GM13977 (cell line): ENCODE results near the gene ZNRF3.

Experiments used
- DNase-seq: peaks from one replicate; pipeline ENCODE4 v3.0.0; 2012; ENCODE audit warnings: low spot score
- in situ Hi-C: fragments of 300-500 bp; cut with MboI; formaldehyde crosslinking; loops from one replicate; pipeline ENCODE4 v1.12.0; 2022; ENCODE audit warnings: low sequenced_read_pairs, low pct_unique_long_range_greater_than_20kb, mixed read lengths, inconsistent platforms; ENCODE audit not compliant: unreplicated experiment
- TF ChIP-seq, protein P1 (sequence below): IDR thresholded peaks from 2 replicates; pipeline ENCODE4 v1.5.1; 2012; ENCODE audit warnings: mild to moderate bottlenecking, control low read depth; ENCODE audit not compliant: insufficient read depth; ENCODE audit errors: extremely low read depth, missing control alignments

Gene ZNRF3

DNA sequence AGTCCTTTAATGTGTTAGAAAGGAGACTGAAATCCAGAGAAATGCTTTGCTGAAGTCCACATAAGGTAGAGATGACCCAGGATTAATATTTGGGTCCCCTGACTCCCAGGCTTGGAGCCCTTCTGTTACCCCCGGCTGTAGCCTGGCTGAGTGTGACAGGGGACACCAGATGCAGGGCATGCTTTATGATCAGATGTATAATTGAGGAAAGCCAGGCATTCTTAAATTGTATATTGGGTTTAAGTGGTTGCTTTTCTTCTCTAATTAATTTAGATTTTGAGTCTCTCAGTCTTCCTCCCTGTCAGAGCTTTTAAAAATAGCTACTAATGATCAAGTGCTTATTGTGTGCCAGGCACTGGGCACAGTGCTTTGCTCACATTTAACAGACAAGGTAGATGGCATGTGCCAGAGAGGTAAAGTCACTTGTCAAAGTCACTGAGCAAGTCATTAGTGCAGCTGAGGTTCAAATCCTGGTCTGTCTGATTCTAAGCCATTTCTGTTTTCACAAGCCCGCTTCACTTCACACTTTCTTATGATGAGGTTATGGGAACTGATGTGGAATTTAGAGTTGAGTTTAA is 7.9 kb downstream of the ZNRF3 start:
- TF ChIP-seq, protein P1, sequence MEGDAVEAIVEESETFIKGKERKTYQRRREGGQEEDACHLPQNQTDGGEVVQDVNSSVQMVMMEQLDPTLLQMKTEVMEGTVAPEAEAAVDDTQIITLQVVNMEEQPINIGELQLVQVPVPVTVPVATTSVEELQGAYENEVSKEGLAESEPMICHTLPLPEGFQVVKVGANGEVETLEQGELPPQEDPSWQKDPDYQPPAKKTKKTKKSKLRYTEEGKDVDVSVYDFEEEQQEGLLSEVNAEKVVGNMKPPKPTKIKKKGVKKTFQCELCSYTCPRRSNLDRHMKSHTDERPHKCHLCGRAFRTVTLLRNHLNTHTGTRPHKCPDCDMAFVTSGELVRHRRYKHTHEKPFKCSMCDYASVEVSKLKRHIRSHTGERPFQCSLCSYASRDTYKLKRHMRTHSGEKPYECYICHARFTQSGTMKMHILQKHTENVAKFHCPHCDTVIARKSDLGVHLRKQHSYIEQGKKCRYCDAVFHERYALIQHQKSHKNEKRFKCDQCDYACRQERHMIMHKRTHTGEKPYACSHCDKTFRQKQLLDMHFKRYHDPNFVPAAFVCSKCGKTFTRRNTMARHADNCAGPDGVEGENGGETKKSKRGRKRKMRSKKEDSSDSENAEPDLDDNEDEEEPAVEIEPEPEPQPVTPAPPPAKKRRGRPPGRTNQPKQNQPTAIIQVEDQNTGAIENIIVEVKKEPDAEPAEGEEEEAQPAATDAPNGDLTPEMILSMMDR: no peak
- no peak for DNase-seq
- in situ Hi-C loops: no loop called here

GRCh38 chr22:28892175-28892731 is 8.9 kb downstream of the ZNRF3 start:
- in situ Hi-C loops: no loop called here
- TF ChIP-seq, protein P1: no peak
- DNase-seq: no peak

DNA sequence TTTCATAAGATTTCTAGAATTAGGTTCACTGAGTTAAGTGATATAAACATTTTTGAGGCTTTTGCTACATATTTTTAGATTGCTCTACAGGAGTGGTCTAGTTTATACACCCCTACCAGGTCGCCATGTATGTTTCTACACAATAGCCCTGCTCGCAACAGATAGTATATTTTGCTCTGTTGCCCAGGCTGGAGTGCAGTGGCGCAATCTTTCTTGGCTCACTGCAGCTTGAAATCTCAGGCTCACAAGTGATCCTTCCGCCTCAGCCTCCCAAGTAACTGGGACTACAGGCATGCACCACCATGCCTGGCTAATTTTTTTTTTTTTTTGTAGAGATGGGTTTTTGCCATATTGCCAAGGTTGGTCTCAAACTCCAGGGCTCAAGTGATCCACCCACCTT is 10.4 kb downstream of the ZNRF3 start:
- TF ChIP-seq, protein P1: no peak
- in situ Hi-C loops: no loop called here
- DNase-seq: no peak

GRCh38 chr22:28894334-28894733 is 11.0 kb downstream of the ZNRF3 start:
- TF ChIP-seq, protein P1: no peak
- in situ Hi-C loops: no loop called here
- no peak for DNase-seq

DNA sequence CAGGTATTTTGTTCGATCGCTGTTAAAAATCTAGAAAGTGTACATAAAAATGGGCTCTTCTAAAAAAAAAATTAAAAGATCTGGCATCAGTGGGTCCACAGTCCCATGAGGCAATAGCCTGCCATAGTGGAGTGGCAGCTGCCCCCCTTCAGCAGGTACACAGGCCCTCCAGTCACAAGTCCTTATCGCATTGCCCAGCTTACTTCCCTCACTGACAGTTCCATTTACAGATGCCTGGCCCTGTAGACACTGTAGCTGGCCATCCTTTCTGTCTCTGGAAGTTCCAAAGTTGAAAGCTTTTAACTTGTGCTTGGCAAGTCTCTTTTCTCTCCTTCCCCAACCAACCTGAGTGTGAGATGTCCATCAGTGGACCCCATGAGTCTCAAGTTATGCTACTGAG is 11.4 kb downstream of the ZNRF3 start:
- DNase-seq: no peak
- TF ChIP-seq, protein P1: no peak
- in situ Hi-C loops: no loop called here

DNA sequence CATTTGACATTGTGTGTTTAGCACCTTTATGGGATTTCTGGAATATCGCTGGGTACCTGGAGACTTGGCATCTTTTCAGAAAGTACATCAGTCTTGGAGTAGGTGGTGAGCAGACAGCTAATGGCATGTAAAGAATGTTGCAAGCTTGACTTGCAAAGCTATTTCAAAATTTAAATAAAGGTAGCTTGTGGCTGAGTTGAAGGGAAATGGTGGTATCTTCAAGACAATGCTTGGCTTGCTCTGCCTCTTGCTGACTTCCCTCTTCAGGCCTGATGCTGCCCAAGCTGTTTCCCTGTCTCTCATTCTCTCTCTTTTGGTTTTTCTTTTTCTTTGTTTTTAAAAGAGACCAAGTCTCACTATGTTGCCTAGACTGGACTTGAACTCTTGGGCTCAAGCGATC is 13.2 kb downstream of the ZNRF3 start:
- in situ Hi-C loops: no loop called here
- DNase-seq: no peak
- TF ChIP-seq, protein P1: no peak
